HG03196 (cell line): ENCODE data around the gene KLKB1.

ENCODE experiments used
- ATAC-seq: cut with Tn5 transposase; IDR thresholded peaks from one replicate; pipeline ENCODE4 v1.9.1; 2021; ENCODE audit not compliant: unreplicated experiment

KLKB1 gene

DNA sequence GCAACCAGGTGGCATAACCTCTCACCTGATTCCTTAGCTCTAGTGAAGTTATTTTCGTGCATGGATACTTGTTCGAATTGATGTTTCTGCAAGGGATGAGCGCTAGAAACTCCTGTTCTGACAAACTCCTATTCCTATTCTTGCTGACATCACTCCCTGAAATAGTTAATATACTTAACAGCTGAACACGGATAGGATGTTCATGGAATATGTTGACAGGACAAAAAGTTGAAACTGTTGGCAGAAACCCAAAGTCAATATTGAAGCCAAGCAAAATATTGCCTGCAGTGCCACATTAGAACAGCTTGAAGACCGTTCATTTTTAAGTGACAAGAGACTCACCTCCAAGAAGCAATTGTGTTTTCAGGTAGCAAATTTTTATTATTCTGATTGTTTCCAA lies at the start of gene KLKB1:
Gene KLKB1 (plus strand): TSS at position 287 of the 400 bp plus-strand sequence. CDS start 689 bp downstream, outside the sequence.
- ATAC-seq: no peak

- ATAC-seq: no peak
These were observed 39.2 kb upstream of the KLKB1 start for GRCh38 chr4:186188107-186188506.

- ATAC-seq: no peak
These were observed 37.7 kb upstream of the KLKB1 start for GRCh38 chr4:186189656-186190055.

- peak; percentile 42 for ATAC-seq
These were observed 36.6 kb upstream of the KLKB1 start for GRCh38 chr4:186190581-186191199.

- ATAC-seq: peak; percentile 87
These were observed 35.9 kb upstream of the KLKB1 start, which contains the start of gene CYP4V2 for GRCh38 chr4:186191200-186192065. Gene CYP4V2, plus strand, starts transcription at chr4:186191567. Its CDS starts 257 bp downstream, at chr4:186191824.

DNA sequence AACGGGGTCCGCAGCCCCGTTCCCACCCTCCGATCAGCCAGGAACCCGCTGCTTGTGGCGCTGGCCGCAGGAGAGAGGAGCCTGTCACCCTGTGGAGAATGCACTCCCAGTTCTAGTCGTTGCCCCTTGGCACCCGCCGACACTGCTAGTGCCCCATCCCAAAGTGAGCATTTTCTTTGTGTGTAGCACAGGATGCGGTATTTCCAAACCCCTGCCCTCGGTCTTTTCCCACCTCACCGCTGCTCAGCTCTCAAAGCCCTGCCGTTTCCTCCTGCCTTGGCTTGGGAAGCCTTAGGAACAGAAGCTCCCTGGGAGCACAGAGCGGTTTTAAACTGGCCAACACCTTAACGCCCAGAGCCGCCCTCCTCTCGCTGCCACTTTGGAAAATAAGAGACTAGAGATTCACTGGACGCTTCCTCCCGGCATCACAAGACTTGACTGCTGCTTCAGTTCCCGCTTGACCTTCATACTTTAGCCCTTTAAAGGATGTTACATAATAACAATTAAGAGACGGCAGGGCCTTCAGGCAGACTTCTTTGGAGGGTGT lies 35.2 kb upstream of the KLKB1 start:
- ATAC-seq: peak; percentile 19

DNA sequence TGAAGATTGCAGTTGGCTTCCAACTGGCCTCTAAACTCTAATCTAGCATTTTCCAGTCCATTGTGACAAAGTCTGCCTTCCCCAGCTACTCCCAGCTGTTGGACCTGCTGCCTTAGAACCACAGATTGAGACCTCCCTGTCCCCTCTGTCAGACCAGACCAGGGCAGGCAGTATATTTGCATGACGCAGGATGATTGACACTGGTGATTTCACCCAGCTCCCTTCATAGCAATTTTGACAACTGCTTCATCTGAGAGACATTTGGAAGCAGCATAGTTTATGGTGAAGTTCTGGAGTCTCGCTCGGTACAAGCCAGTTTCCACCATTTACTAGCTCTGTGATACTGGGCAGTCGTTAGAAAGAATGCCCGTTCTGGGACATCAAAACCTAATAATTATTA lies 33.5 kb upstream of the KLKB1 start:
- ATAC-seq: no peak

- no peak for ATAC-seq
These were observed 31.2 kb upstream of the KLKB1 start for GRCh38 chr4:186196063-186196462.

- ATAC-seq: no peak
These were observed 26.8 kb upstream of the KLKB1 start for GRCh38 chr4:186200516-186200915.

DNA sequence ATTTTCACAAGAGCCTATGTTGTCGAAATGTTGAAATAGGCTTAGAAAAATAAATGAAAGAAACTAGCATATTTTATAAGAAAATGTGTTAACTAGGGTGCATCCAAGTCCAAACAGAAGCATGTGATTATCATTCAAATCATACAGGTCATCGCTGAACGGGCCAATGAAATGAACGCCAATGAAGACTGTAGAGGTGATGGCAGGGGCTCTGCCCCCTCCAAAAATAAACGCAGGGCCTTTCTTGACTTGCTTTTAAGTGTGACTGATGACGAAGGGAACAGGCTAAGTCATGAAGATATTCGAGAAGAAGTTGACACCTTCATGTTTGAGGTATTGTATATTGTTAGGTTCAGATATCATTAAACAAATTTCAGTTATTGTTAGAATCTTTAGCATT lies 26.3 kb upstream of the KLKB1 start:
- no peak for ATAC-seq

DNA sequence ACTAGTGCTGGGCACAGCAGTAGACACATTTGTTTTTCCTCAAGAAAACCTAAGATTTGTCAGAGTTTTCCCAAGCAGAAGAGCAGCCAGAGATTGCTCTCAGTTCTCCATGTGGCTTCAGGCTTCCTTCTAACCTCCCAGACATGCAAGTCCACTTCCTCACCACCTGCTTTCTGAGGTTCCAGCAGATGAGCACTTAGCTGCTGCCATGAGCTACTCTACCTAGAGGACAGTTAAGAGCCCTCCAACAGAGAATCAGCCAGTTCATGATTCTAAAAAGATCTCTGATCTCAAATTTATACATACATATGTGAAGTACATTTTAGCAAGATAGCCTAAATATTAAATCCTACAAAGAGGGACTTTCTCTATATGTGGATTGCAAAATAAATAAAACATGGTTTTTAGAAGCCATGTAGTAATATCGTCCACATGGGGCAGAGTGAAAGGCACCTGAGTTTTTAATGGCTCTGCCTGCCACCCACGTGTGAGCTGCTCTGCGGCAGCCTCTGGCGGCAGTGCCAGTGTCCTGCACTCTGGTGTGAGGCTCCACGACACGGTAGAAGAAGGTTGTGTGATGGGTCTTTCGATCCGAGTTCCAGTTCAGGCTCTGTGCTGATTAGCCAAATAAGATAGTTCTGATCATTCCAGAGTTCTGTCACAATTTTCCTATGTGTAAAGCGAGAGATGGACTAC lies 25.6 kb upstream of the KLKB1 start:
- peak; percentile 94 for ATAC-seq

DNA sequence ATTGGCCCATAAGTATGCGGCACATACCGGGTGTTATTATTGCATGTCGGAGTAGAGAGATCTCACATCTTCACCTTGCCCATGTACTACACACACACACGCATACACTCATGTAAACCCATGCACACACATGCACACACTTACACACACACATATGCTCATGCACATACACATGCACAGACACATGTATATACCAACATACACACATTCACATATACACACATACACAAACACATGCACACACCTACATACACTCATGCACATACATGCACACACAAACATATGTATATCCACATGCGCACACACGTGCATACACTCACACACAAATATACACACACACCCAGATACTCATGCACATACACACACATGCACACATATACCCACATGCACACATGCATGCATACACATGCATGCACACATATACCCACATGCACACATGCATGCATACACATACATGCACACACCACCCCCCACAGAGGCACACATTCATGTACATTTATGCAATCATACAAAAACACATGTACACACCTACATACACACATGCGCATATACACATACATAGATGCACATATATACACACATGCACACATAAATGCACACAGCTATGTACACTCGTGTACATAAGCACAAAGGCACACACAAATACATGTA lies 24.7 kb upstream of the KLKB1 start:
- no peak for ATAC-seq

DNA sequence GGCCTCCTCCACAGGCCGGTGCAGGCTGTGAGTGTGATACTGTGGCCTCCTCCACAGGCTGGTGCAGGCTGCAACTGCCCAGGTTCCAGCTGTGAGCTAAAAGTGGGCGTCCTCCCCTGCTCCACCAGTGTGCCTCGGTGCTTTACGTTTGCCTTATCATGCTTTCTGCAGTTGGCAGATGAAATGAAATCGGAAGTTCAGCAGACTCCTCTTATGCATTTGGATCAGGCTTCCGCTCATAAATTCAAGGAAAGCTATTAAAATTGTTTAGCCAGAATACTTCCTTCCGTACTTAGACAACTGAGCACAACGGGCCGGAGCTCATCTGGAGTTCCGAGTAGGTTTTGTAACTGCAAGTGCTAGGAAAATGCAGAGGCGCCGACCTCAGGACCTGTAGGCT lies 23.9 kb upstream of the KLKB1 start:
- ATAC-seq: no peak

GRCh38 chr4:186204103-186204559 lies 23.2 kb upstream of the KLKB1 start:
- no peak for ATAC-seq

GRCh38 chr4:186204686-186205085 lies 22.6 kb upstream of the KLKB1 start:
- ATAC-seq: no peak

GRCh38 chr4:186205156-186205555 lies 22.2 kb upstream of the KLKB1 start:
- ATAC-seq: no peak

- ATAC-seq: no peak
These were observed 10.8 kb upstream of the KLKB1 start for GRCh38 chr4:186216465-186217024.

- no peak for ATAC-seq
These were observed 9.5 kb upstream of the KLKB1 start for GRCh38 chr4:186217733-186218293.

DNA sequence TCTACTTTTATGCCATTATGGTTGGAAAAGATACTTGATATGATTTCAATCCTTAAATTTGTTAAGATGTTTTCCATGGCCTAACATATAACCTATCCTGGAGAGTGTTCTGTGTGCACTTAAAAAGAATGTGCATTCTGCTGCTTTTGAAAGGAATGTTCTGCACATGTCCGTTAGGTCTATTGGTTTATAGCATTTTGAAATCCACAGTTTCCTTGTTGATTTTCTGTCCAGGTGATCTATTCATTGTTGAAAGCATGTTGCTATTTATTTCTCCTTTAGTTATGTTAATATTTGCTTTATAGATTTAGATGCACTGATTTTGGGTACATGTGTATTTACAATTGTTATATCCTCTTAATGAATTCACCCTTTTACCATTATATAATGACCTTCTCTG lies 5.7 kb upstream of the KLKB1 start:
- ATAC-seq: no peak

- ATAC-seq: no peak
These were observed 1.5 kb upstream of the KLKB1 start for GRCh38 chr4:186225848-186226247.
